GM18511 (cell line): ENCODE measurements around the gene AP3D1.
A peak's percentile ranks its signal among the peaks of the same experiment; 100 is the strongest.
"Not testable (repeated sequence)": the region's sequence is repeated elsewhere in the genome, so short reads cannot be mapped to it uniquely, and the experiment has no call there.

Experiments
- ATAC-seq: cut with Tn5 transposase; IDR thresholded peaks from one replicate; pipeline ENCODE4 v1.9.1; 2021; ENCODE audit warnings: mild to moderate bottlenecking, moderate library complexity; ENCODE audit not compliant: unreplicated experiment

AP3D1 gene

DNA sequence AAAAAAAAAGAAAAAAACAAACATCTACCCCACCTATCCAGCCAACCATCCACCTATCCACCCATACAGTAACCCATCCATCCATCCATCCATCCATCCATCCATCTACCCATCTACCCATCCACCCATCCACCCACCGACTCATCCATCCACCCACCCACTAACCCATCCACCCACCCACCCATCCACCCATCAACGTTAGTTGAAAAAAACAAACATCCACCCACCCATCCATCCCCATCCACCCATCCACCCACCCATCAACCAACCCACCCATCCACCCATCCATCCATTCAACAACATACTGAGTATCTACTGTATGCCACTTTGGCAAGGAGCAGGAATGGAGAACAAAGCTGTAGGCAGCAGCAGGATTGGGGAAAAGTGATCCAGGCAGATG is 6.1 kb upstream of the AP3D1 start:
- ATAC-seq = no peak

DNA sequence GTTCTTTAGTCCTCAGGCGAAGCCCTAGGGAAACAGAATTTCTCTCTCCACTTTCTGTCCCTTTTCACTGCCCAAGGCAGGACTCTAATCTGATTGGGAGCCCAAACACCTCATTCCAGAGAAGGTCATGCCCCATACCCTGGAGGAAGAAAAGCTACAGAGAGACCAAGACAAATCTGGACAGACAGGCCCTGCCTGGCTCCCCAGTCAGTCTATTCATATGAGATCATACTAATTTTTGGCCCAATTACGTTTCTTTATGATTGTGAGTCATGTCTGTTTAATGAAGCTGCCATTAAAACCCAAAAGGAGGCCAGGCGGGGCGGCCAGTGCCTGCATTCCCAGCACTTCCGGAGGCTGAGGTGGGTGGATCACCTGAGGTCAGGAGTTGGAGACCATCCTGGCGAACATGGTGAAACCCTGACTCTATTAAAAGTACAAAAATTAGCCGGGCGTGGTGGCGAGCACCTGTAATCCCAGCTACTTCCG is 3.3 kb upstream of the AP3D1 start:
- no peak for ATAC-seq

DNA sequence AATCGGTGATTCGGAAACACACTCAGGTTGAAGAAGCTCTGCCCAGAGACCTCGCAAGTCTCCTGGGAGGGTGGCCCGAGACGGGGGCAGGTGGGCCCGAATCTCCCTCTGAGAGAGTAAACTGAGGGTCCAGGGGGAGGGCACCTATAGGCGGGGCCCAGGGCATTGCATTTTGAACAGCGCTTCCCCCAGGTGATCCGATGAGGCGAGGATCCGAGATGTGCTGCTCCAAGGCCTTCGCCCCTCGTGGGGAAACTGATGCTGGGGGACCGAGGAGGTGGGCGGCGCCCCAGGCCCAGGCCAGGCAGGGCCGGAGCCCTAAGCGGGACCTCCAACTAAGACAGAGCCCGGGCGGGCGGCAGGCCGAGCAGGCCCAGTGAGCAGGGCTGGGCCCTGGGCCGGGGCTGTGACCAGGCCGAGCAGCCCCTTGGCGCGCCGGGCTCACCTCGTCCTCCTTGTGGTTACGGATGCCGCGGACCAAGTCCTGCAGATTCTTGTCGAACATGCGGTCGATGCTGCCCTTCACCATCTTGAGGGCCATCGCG is 500 bp downstream of the AP3D1 start:
- peak; percentile 22 for ATAC-seq

DNA sequence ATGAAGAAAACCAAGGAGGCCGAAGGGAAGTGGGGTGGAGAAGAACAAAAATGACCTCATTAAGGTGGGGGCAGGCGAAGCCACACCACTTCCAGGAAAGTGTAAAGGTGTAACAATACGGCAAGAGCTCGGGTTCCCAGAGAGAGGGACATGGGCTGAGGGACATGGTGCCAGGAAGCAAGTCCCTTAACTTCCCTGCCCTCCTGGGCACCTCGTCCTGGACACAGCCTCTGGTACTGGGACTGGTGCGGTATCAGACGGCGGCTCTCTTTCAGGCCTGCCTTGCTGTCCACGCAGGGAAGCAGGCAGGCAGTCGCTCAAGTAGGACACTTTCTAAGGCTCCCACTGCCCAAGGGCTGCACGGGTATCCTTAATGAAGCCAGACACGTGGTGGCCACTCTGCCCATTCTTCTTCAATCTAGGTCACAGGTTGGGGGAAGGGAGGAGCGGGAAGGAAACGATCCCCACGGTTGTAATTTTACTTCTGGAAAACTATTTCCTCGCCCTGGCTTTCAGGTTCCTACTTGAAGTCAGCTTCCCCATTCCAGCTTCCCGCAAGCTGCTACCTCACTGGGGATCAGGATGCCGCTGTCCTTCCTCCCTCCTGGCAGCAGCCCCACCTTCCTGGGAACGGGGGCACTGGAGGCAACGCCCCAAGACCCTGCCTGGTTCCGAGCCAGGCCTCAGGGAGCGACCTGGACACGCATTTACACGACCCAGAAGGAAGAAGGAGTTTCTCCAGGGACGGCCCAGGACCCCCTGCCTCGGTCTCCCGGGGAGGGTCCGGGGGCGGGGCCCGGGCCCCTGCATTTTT is 1.2 kb downstream of the AP3D1 start:
- ATAC-seq = no peak

DNA sequence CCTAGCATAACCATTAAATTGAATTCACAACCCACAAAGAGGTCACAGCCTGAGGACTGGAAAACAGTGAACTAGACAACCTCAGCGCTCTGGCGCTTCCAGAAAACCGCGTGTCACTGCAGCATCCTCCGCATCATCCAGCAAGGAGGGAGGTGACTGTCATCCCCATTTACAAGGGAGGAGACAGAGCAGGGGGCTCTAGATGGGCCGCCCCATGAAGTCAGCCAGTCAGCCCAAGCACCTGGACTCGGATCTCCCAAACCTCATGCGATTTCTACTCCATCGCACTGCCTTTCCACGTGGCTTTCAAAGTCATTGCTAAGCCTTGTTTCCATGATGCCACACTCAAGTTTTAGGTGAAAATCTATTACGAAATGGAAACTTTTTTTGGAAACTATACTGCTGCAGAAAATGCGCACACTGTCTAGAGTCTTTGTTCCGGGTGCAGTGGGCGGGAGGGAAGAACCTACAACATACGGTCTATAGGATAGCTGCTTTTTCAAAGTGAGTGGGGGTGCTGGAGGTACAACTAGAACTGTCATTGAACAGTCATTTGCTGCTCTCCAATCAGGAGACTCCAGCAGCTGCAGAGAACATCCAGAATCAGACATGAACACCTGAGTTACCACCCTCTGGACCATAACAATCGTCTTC is 2.8 kb downstream of the AP3D1 start:
- ATAC-seq = no peak

DNA sequence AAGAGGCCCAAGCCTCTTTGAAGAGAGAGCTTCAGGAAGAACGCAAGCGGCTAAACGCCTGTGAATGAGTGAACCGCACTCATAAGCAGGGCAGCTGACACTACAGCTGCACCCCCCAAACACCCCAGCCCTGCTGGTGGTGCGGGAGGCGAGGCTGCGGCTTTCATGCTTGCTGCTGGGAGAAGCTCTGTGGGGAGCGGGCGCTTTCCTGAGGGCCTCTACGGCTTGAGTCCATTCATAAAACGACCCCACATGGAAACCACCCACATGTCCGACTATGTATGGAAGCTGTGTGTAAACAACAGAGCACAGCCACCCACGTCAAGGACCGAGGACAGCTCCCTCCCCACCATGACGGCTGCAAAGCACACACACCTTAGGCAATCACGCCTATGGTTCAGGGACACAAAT is 5.5 kb downstream of the AP3D1 start:
- ATAC-seq = no peak

DNA sequence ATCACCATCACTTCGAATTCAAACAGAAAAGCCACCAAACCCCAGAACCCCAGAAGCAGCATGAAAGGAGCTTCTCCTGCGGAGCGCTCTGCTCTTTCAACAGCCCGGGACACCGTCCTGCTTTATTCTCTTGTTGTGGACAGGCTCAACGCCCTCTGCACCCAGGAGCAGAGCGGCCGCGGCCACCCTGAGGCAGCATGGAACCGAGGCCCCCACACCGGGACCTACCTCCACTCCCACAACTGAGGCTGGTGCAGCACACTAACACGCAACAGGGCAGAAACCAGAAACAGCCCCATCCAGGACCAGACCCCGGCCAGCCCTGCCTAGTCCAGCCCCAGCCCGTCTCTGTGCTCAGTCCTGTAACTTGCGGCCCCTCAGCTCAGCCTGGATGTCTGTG is 7.2 kb downstream of the AP3D1 start:
- ATAC-seq = no peak

DNA sequence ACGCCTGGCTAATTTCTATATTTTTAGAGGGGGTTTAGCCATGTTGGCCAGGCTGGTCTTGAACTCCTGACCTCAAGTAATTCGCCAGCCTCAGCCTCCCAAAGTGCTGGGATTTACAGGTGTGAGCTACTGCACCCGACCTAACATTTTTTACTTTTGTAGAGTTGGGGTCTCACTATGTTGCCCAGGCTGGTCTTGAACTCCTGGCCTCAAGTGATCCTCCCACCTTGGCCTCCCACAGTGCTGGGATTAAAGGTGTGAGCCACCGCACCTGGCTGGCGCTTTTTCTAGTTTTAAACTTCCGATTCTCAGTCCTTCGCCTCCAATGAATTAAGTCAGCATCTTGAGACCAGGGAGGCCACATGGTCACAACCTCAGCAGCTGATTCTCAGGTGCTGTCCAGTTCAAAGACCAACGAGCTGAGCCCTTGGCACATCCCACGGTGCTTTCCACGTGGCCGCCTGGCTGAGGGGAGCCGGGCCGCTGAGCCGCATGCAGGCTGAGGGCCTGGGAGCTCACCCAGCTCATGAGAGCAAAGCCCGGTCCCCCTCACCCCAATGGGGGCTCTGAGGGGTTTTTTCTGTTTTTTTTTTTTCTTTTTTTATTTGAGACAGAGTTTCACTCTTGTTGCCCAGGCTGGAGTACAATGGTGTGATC is 9.1 kb downstream of the AP3D1 start:
- ATAC-seq = no peak

DNA sequence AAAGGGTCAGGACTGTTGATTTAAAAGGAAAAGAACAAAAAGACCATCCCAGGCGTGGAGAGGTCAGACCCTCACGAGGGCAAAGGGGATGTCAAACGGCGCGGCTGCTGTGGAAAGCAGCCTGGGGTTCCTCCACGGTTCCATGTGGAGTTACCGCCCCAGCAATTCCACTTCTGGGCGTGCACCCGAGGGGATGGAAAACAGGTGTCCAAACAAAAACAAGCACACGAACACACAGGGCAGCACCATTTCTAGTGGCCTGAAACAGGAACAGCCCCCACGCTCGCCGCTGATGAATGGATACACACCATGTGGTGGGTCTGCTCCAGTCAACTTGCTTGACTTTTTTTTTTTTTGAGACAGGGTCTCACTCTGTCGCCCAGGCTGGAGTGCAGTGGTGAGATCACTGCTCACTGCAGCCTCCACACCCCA is 11.2 kb downstream of the AP3D1 start:
- no peak for ATAC-seq

DNA sequence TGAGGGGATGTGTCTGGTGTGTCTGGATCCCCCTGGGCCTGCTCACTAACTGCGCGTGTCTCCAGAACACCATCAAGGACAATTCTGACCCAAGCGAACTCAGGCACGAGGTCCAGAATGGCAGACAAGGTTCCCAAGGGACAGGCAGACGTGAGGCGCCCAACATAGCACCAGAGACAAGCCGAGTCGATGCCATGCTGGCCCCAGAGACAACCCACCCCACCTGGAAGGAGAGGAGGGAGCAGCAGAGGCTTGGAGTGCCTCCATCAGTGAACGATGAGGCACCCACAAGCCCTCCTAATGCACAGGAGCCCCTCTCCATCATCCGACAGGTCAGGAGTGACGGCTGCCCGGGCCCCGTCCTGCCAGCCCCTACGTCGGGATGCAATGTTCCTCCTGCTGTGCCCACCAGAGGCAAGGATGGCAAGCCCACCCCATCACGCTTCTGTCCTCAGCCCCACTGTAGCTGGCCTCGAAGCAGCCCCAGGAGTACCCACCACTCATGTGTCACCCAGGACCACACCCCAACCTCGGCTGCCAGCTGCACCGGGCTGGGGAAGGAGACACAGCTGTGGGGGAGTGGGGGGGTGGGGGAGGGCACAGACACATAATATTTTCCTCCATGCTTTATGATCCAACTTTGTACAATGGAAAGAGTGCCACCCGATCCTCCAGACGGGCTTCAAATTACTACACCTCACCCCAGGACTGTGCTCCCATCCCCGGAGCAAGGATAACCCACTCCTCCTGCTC is 11.8 kb downstream of the AP3D1 start:
- ATAC-seq = no peak

DNA sequence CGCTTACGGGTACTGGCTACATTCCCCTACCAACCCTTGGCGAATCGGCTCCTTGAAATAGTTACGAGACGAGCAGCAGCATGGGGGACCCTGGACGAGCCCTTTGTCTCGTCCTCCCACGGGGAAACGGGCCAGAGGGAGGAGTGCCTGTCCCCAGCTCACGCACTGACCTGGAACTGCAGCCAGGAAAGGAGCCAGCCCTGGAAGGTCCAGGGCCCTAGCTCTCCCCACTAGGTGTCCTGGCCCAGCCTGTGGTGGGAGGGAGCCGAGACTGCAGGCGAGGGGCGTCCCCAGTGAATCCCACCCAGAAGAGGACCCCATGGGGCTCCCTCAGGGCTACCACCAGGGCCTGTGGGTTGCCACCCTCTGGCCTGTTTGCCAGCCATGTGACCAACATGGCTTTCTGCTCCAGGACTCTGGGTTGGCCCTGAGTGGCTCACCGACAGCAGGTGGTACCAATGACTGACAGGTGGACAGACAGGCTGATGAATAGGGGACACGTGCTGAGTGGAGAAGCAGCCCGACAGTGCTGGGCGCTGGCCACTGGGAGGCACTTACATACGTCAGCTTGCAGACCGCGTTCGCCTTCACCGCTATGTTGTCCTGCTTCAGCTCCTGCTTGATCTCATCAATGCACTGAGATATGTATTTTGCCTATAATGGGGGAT is 13.2 kb downstream of the AP3D1 start:
- no peak for ATAC-seq

DNA sequence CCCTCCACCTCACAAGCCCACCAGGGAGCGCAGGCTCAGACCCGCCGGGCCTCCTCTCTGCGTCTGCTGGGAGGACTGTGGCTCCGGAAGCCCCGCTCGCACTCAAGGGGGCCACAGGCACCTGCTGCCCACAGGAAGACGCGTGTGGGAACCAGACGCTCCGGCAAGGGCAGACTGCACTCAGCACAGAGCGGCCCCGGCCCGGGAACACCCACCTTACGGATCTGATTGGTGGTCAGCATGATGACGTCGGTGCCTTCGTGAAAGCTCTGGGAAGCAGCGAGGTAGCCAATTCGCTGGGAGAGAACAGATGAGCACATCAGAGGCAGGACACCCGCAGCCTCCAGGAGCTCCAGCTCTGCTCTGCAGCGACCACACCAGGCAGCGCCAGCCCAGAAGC is 14.6 kb downstream of the AP3D1 start:
- ATAC-seq = no peak

DNA sequence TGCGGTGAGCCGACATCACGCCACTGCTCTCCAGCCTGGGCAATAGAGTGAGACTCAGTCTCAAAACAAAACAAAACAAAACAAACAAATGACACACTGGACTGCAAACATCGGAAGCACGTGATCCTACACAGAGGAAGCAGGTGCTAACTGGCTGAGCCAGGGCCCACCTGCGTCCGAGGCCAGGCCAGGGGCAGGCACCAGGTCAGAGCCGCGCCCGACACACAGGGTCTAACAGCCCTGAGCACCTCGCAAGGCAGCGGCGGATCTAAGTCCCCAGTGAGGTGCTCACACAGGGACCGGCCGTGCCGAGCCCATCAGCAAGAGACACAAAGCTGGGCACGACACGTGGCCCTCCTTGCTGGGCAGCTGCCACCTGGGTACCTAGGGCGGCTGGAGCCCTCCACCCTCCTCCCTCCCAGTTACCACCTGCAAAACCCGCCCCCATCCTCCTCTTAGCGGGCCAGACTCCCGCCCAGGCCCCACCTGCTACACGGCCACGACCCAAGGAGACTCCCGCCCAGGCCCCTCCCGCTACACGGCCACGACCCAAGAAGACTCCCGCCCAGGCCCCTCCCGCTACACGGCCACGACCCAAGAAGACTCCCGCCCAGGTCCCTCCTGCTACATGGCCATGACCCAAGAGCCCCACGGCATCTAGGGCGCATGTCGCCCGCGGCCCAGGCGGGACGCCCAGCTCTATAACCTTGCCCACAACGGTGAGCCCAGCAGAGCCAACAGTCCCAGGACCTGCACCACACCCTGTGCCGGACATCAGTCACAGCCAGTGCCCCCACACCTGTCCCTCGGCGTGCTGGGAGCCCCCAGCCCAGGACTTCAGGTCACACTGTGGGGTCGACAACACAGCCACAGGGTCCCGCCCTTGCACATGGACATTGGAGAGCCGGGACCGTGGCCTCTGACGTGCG is 15.6 kb downstream of the AP3D1 start:
- no peak for ATAC-seq

DNA sequence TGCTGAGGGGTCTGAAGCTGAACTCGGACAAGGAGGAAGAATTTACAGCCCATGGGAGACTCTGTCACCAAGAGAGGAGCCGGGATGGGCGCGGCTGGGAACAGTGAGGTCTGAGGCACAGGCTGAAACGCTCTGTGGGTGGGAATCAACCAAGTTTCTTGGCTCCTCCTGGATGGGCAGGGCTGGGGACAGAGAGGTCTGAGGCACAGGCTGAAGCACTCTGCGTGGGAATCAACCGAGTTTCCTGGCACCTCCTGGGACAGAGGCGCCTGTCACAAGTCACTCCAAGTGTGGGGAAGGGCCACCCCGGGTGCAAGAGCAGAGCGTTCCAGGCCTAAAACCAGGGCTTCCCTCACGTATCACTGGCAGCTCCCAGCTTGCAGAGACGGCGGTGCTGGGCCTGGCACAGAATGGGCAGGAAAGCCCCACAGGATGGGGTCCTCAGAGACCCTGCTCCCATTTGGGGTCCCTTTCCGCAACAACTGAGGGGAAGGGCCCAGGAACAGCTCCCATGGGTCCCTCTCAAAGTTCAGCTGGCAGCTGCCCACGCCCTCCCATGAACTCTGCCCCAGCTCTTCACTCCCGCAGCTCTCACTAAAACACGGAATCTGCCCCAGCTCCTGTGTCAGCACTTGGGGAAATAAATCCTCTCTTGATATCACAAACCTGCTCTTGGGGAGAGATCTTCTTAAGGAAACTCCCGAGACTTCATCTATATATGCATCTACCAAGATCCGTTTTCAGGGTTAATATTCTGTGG is 18.5 kb downstream of the AP3D1 start:
- no peak for ATAC-seq

DNA sequence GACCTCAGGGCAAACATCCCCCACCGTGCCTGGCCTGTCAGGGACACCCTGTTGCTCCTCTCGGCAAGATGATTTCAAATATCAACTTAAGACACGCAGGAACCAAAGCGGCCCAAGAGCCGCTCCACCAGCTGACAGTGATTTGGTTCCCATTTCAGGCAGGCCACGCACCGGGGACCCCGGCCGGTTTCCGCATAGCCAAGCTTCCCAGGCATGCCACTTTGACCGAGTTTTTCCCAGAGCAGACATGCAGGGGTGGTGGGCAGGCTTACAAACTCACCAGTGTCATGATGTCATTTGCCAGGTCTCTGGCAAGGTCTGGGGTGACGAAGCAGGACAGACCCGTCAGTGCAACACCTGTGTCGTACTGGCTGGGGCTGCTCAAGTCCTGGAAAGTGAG is 19.2 kb downstream of the AP3D1 start:
- ATAC-seq = no peak

DNA sequence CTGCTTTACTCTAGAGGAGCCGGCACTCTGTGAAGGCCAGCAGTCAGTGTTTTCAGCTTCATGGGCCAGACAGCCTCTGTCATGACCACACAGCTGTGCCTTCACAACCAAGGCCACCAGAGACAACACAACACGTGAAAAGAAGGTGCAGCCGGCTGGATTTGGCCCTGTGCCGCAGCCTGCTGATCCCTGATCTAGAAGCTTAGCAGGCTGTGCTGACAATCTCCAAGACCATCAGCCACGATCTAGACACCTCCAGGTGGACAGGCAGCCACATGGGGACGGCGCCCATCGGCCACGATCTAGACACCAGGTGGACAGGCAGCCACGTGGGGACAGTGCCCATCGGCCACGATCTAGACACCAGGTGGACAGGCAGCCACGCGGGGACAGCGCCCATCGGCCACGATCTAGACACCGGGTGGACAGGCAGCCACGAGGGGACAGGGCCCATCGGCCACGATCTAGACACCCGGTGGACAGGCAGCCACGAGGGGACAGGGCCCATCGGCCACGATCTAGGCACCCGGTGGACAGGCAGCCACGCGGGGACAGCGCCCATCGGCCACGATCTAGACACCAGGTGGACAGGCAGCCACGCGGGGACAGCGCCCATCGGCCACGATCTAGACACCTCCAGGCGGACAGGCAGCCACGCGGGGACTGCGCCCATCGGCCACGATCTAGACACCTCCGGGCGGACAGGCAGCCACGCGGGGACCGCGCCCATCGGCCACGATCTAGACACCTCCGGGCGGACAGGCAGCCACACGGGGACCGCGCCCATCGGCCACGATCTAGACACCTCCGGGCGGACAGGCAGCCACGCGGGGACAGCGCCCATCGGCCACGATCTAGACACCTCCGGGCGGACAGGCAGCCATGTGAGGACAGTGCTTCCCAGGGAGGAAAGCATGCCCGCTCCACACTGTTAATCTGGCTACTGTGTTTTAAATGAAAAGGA is 20.1 kb downstream of the AP3D1 start:
- ATAC-seq = not testable (repeated sequence)
